K562 (cell line): Measurements from ENCODE around the gene ZNF385C. TPM values are rescaled to one million over a fixed set of nuclear protein-coding genes. Genes with fewer than 3 reads are reported as not detected.

Experiments used
- ATAC-seq: fragments of 200-7000 bp; cut with Tn5 transposase; 3 replicates; pipeline ENCODE4 v1.9.1; 2020; ENCODE audit warnings: moderate library complexity
- BruUV-seq: library from RNA; stranded (reverse); fragments of 400-500 nt; replicated peaks from 2 replicates; lab custom pipeline; 2021; lab: Mats Ljungman, UMichigan
- CTCF ChIA-PET: fragments of 300-600 bp; formaldehyde crosslinking; extraction: SDS; loops from one replicate; lab custom pipeline; 2021; ENCODE audit warnings: low intra/inter-chr PET ratio; lab: Yijun Ruan, JAX
- POLR2A ChIA-PET: fragments of 300-600, 350-650 bp; sonication (Branson Sonifier 250); formaldehyde crosslinking; extraction: SDS; loops from one replicate; lab custom pipeline; 2021; ENCODE audit warnings: antibody characterized with exemption, inconsistent platforms; lab: Yijun Ruan, JAX
- DNase-seq, 4 experiments: peaks; one replicate each; pipeline versions ENCODE4 v3.0.0 to v3.0.0-alpha.2; 2011 to 2018; ENCODE audit warnings: low spot score in 3 of 4, mixed read lengths in 3 of 4; ENCODE audit errors: extremely low read depth in 1 of 4
- FAIRE-seq: peaks from 2 replicates; lab custom pipeline; 2011; peaks lifted over from hg19 to GRCh38; lab: Jason Lieb, UNC
- H2AFZ ChIP-seq: 2 replicates; pipeline ENCODE4 v1.6.0; 2011; ENCODE audit warnings: low read depth, low read length, control low read depth, inconsistent platforms
- H3K27ac ChIP-seq: fragments of 200-600 bp; 3 replicates; pipeline ENCODE4 v1.8.0; 2011; ENCODE audit warnings: low read depth, mild to moderate bottlenecking, control low read depth, inconsistent platforms, low read length, moderate library complexity, mixed read lengths; ENCODE audit errors: extremely low read depth
- H3K27me3 ChIP-seq, 2 experiments: fragments of 300-600 bp in 1 of 2; 2 replicates in 1 of 2; 3 replicates in 1 of 2; pipeline versions ENCODE4 v1.6.0 to v1.8.0; 2011; ENCODE audit warnings: inconsistent platforms in 2 of 2, low read length in 2 of 2, mild to moderate bottlenecking in 1 of 2, mixed read lengths in 1 of 2, moderate library complexity in 1 of 2; ENCODE audit not compliant: control insufficient read depth in 2 of 2, insufficient read depth in 2 of 2
- H3K36me3 ChIP-seq: fragments of 300-600 bp; 3 replicates; pipeline ENCODE4 v1.8.0; 2011; ENCODE audit warnings: mild to moderate bottlenecking, low read length, inconsistent platforms; ENCODE audit not compliant: control insufficient read depth, insufficient read depth
- H3K4me1 ChIP-seq, 2 experiments: fragments of 200-600 bp in 1 of 2; replicated peaks in 1 of 2; 2 replicates in 1 of 2; 3 replicates in 1 of 2; pipeline versions ENCODE4 v1.5.1 to v1.8.0; 2011; ENCODE audit warnings: inconsistent platforms in 2 of 2, low read length in 2 of 2, mild to moderate bottlenecking in 1 of 2, mixed read lengths in 1 of 2, moderate library complexity in 1 of 2; ENCODE audit not compliant: control insufficient read depth in 2 of 2, insufficient read depth in 2 of 2
- H3K4me2 ChIP-seq: 2 replicates; pipeline ENCODE4 v1.6.1; 2011; ENCODE audit warnings: low read length, control low read depth, inconsistent platforms, mixed read lengths; ENCODE audit not compliant: insufficient read depth
- H3K4me3 ChIP-seq: fragments of 200-600 bp; sonication (generic), shearing (Covaris generic); 2 replicates; pipeline ENCODE4 v1.5.1; 2016; ENCODE audit warnings: control low read depth, inconsistent platforms
- H3K79me2 ChIP-seq: fragments of 200-600 bp; 3 replicates; pipeline ENCODE4 v1.8.0; 2011; ENCODE audit warnings: low read length, inconsistent platforms; ENCODE audit not compliant: control insufficient read depth, insufficient read depth
- H3K9ac ChIP-seq, 2 experiments: 2 replicates each; pipeline versions ENCODE4 v1.6.0 to v1.6.1; 2011; ENCODE audit warnings: low read depth in 2 of 2, low read length in 2 of 2, control low read depth in 1 of 2, inconsistent platforms in 1 of 2, mild to moderate bottlenecking in 1 of 2, mixed read lengths in 1 of 2; ENCODE audit not compliant: insufficient read depth in 1 of 2
- H3K9me1 ChIP-seq: one replicate; pipeline ENCODE4 v1.6.0; 2011; ENCODE audit warnings: inconsistent platforms, mild to moderate bottlenecking, low read length, moderate library complexity; ENCODE audit not compliant: control insufficient read depth, insufficient read depth
- H3K9me3 ChIP-seq: replicated peaks from 2 replicates; pipeline ENCODE4 v1.5.1; 2011; ENCODE audit warnings: low read depth, low read length, inconsistent platforms; ENCODE audit not compliant: control insufficient read depth, insufficient read depth
- H4K20me1 ChIP-seq: replicated peaks from 2 replicates; pipeline ENCODE4 v1.6.1; 2011; ENCODE audit warnings: low read length, inconsistent platforms, mixed read lengths; ENCODE audit not compliant: control insufficient read depth, insufficient read depth
- ARHGAP35 ChIP-seq: fragments of 450-650 bp; IDR thresholded peaks from 2 replicates; pipeline ENCODE4 v1.6.1; 2018; ENCODE audit not compliant: partially characterized antibody
- ARNT ChIP-seq, 2 experiments: fragments of 450-650 bp; IDR thresholded peaks; 2 replicates each; pipeline ENCODE4 v1.6.1; 2016; ENCODE audit warnings: mild to moderate bottlenecking in 1 of 2
- ATF7 ChIP-seq: fragments of 450-650 bp; IDR thresholded peaks from 2 replicates; pipeline ENCODE4 v1.7.1; 2014; ENCODE audit warnings: mild to moderate bottlenecking, moderate library complexity
- CHAMP1 ChIP-seq: fragments of 450-650 bp; IDR thresholded peaks from 2 replicates; pipeline ENCODE4 v1.6.1; 2016; ENCODE audit warnings: mild to moderate bottlenecking
- DEAF1 ChIP-seq: fragments of 450-650 bp; formaldehyde crosslinking; IDR thresholded peaks from 2 replicates; pipeline ENCODE4 v1.4.0; 2020; ENCODE audit warnings: mild to moderate bottlenecking, moderate library complexity
- DPF2 ChIP-seq: fragments of 450-650 bp; IDR thresholded peaks from 2 replicates; pipeline ENCODE4 v1.6.1; 2016
- FOXM1 ChIP-seq, 2 experiments: fragments of 450-650 bp in 1 of 2; sonication (generic) in 1 of 2; formaldehyde crosslinking in 1 of 2; IDR thresholded peaks; 2 replicates each; pipeline versions ENCODE4 v1.6.1 to v1.9.0; 2017 to 2022; ENCODE audit warnings: low read depth in 2 of 2, mild to moderate bottlenecking in 2 of 2, missing genetic modification reagents in 1 of 2, moderate library complexity in 1 of 2
- PHF8 ChIP-seq: fragments of 200-600 bp; sonication (generic); IDR thresholded peaks from 2 replicates; pipeline ENCODE4 v1.6.1; 2012; ENCODE audit warnings: mixed run types, mild to moderate bottlenecking, inconsistent platforms, low read length, moderate library complexity, borderline replicate concordance
- PRPF4 ChIP-seq: fragments of 200-400 bp; formaldehyde crosslinking; IDR thresholded peaks from one replicate; pipeline ENCODE4 v1.6.1; 2017; ENCODE audit warnings: low read length, low read depth, mild to moderate bottlenecking; ENCODE audit not compliant: insufficient read depth, poor library complexity, severe bottlenecking
- SAFB2 ChIP-seq: fragments of 200-400 bp; formaldehyde crosslinking; IDR thresholded peaks from 2 replicates; pipeline ENCODE4 v1.6.1; 2018; ENCODE audit warnings: borderline replicate concordance, low read length, low read depth, moderate library complexity; ENCODE audit not compliant: severe bottlenecking
- SP1 ChIP-seq: sonication (generic); formaldehyde crosslinking; IDR thresholded peaks from 2 replicates; pipeline ENCODE4 v1.8.1; 2022; ENCODE audit warnings: mild to moderate bottlenecking, missing genetic modification reagents
- ZNF140 ChIP-seq: fragments of 250-450 bp; sonication (Bioruptor Pico); IDR thresholded peaks from 2 replicates; pipeline ENCODE4 v1.8.0; 2021; ENCODE audit warnings: moderate library complexity, mild to moderate bottlenecking, inconsistent platforms
- ZNF23 ChIP-seq: fragments of 250-450 bp; sonication (Bioruptor Pico); IDR thresholded peaks from 2 replicates; pipeline ENCODE4 v1.4.0; 2020; ENCODE audit warnings: mild to moderate bottlenecking
- ZNF507 ChIP-seq: conservative IDR thresholded peaks from 2 replicates; pipeline ENCODE4 v1.6.1; 2017; ENCODE audit warnings: missing genetic modification characterization, missing compliant biosample characterization
- ZNF785 ChIP-seq: fragments of 250-450 bp; sonication (Bioruptor Pico); IDR thresholded peaks from 2 replicates; pipeline ENCODE4 v1.4.0; 2020; ENCODE audit warnings: mild to moderate bottlenecking
- ZSCAN29 ChIP-seq: fragments of 450-650 bp; IDR thresholded peaks from 2 replicates; pipeline ENCODE4 v1.6.1; 2017
- WGBS: fragments of 100-300 bp; shearing (Covaris generic); methylation state at CpG from one replicate; pipeline ENCODE4 v1.1.6; 2016; ENCODE audit warnings: low coverage, mixed read lengths; ENCODE audit not compliant: insufficient coverage; ENCODE audit errors: missing lambda C conversion rate; 5-methylcytosine and 5-hydroxymethylcytosine counted together
- in situ Hi-C: fragments of 300-500 bp; cut with MboI; formaldehyde crosslinking; loops from 4 replicates; pipeline ENCODE4 v1.15.0; 2018; ENCODE audit warnings: inconsistent platforms, mixed read lengths
- intact Hi-C: fragments of 100-400 bp; cut with micrococcal nuclease; formaldehyde crosslinking; loops from 2 replicates; pipeline ENCODE4 v1.14.2; 2022
- polyA plus RNA-seq, 8 experiments: library from polyadenylated mRNA; depleted of rRNA in 4 of 8; stranded (reverse) in 5 of 8; unstranded in 3 of 8; fragments of >200 nt; fragmentation: Nextera tagmentation in 2 of 8; fragmentation: Illumina TruSeq in 1 of 8; extraction: Ambion mirVana in 2 of 8; extraction: Trizol in 1 of 8; gene quantifications; 2 replicates each; pipeline versions ENCODE4 v1.2.1 to v1.2.3, GENCODE V29; 2011 to 2014; ENCODE audit warnings: inconsistent platforms in 1 of 8, missing spikeins in 1 of 8
- total RNA-seq, 7 experiments: library from RNA; depleted of rRNA in 6 of 7; stranded (reverse); fragments of >200 nt in 6 of 7; fragmentation: Illumina TruSeq in 2 of 7; extraction: Trizol in 2 of 7; gene quantifications; 2 replicates each; pipeline versions ENCODE4 v1.2.1 to v1.2.3, GENCODE V29; 2011 to 2021; ENCODE audit warnings: low replicate concordance in 1 of 7

Gene ZNF385C
- total and polyA plus RNA-seq, 9 of the 15 experiments (the other 6 are each of a cell fraction or from before 2014, with no cell fraction given) = 0.03 to 0.35 (median 0.18) TPM; not detected in 1

- Histone ChIP-seq H3K27me3 (no peaks in the 10 kb centered on the region), H3K4me3 (no peak overlapping the region), H3K4me1 (no peaks in the 10 kb centered on the region; a peak in 1 of 5 replicates), H3K79me2 (peaks cover 37% of the 10 kb centered on the region), H3K9me3 (no peaks in the 10 kb centered on the region), H3K27ac (no peak overlapping the region), H3K36me3 (peaks cover 94% of the 10 kb centered on the region), H3K4me2 (no peak overlapping the region), H3K9ac (0 out of 4 replicates have a peak overlapping the region, but pooled peaks of 1 of the 2 experiments have one; percentile 23), H4K20me1 (peaks cover 3% of the 10 kb centered on the region; the same call in 1 of the 2 replicates), H3K9me1 (peaks cover 9% of the 10 kb centered on the region), H2AFZ (no peak overlapping the region)
- in situ Hi-C loops = no loop called here
- TF ChIP-seq DEAF1 (no peak), ARHGAP35 (no peak), ZNF785 (no peak), SP1 (no peak), ARNT (IDR thresholded peaks at IDR 0.05) (no peak), ATF7 (no peak), DPF2 (no peak), CHAMP1 (no peak), ZNF23 (CRISPR knock-in tag) (no peak), ZNF140 (CRISPR knock-in tag) (no peak), PHF8 (no peak), ZSCAN29 (no peak), SAFB2 (no peak), FOXM1 (IDR thresholded peaks at IDR 0.05; ENCODE audit: low read depth) (no peak), FOXM1 (CRISPR knock-in tag; IDR thresholded peaks at IDR 0.05; ENCODE audit: low read depth) (no peak), PRPF4 (no peak), ZNF507 (tag) (no peak)
- no TSS peak for BruUV-seq
- 93% methylated on average over 7 of the region's 8 CpGs for WGBS
- ATAC-seq = no peak
- intact Hi-C loops = no loop called here
- ChIA-PET CTCF (no interaction called here), POLR2A (interaction anchor here (0.5 to 1.9 kb wide), 5 partner anchors 9 to 180 kb away, joined by 3 to 6 read pairs (median 4); no protein-coding TSS in a partner anchor)
- no peak for DNase-seq
- no peak for FAIRE-seq
Observed at GRCh38 chr17:42129109-42129837, 31.0 kb upstream of the ZNF385C start.
